NCI-H146 treated with DMSO at 0.1 percent for 48 hours (cell line): ENCODE measurements around the gene SLC6A4.
"Not testable (repeated sequence)": the region's sequence is repeated elsewhere in the genome, so short reads cannot be mapped to it uniquely, and the experiment has no call there.

Experiments
- DNase-seq: peaks from one replicate; lab custom pipeline; 2025; ENCODE audit not compliant: unreplicated experiment; lab: John Stamatoyannopoulos, UW

SLC6A4 gene

GRCh38 chr17:30220414-30220813, 15.1 kb downstream of the SLC6A4 start:
- DNase-seq, result no peak

- no peak for DNase-seq
Measured at GRCh38 chr17:30219833-30220232, 15.7 kb downstream of the SLC6A4 start.

- DNase-seq, result no peak
Measured at GRCh38 chr17:30219315-30219714, 16.2 kb downstream of the SLC6A4 start.

GRCh38 chr17:30218799-30219198, 16.7 kb downstream of the SLC6A4 start:
- DNase-seq, result no peak

- DNase-seq, result no peak
Measured at GRCh38 chr17:30217746-30218245, 17.7 kb downstream of the SLC6A4 start.

GRCh38 chr17:30217054-30217453, 18.4 kb downstream of the SLC6A4 start:
- no peak for DNase-seq

- no peak for DNase-seq
Measured at GRCh38 chr17:30212750-30213149, 22.7 kb downstream of the SLC6A4 start.

GRCh38 chr17:30211371-30211770, 24.1 kb downstream of the SLC6A4 start:
- DNase-seq, result no peak

GRCh38 chr17:30210901-30211300, 24.6 kb downstream of the SLC6A4 start:
- DNase-seq, result no peak

- DNase-seq, result no peak
Measured at GRCh38 chr17:30210366-30210765, 25.1 kb downstream of the SLC6A4 start.

GRCh38 chr17:30209930-30210329, 25.6 kb downstream of the SLC6A4 start:
- no peak for DNase-seq

GRCh38 chr17:30208214-30208613, 27.3 kb downstream of the SLC6A4 start:
- no peak for DNase-seq

GRCh38 chr17:30207655-30208054, 27.8 kb downstream of the SLC6A4 start:
- DNase-seq, result no peak

GRCh38 chr17:30203471-30203981, 32.0 kb downstream of the SLC6A4 start:
- no peak for DNase-seq

GRCh38 chr17:30200656-30201055, 34.8 kb downstream of the SLC6A4 start:
- not testable (repeated sequence) for DNase-seq

- DNase-seq, result no peak
Measured at GRCh38 chr17:30200106-30200505, 35.4 kb downstream of the SLC6A4 start.

- no peak for DNase-seq
Measured at GRCh38 chr17:30199600-30199999, 35.9 kb downstream of the SLC6A4 start.

- no peak for DNase-seq
Measured at GRCh38 chr17:30197416-30197815, 38.1 kb downstream of the SLC6A4 start.

- DNase-seq, result no peak
Measured at GRCh38 chr17:30196504-30196903, 39.0 kb downstream of the SLC6A4 start.

GRCh38 chr17:30191072-30191471, 44.4 kb downstream of the SLC6A4 start:
- no peak for DNase-seq

- DNase-seq, result no peak
Measured at GRCh38 chr17:30188211-30188939, 47.1 kb downstream of the SLC6A4 start.

- DNase-seq, result no peak
Measured at GRCh38 chr17:30187573-30187972, 47.9 kb downstream of the SLC6A4 start.

GRCh38 chr17:30186761-30187160, 48.7 kb downstream of the SLC6A4 start:
- DNase-seq, result no peak
